ENCODE data around the gene GNG12.

DNA sequence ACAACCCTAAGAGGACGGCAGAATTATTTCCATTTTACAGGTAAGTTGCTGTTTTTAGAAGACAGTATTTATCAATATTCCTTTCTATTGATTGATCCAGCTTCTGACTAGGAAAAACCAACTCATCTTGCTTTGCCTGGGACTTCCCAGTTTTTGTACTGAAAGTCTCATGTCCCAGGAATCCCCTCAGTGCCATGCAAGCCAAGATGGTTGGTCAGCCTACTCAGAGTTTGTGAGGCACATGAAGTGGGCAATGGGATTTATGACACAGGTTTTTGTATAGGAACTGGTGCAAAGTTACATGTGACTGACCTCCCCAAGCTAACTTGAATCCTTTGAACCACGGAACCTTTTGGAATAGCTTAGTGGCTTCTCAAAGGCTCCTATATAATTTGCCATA, 45.5 kb downstream of the GNG12 start:
- TF ChIP-seq CTCF (IDR thresholded peaks at IDR 0.05), result no peak
- TF ChIP-seq POLR2AphosphoS5 (IDR thresholded peaks at IDR 0.05; ENCODE audit: low read depth, low read length), result no peak
- no peak for TF ChIP-seq SIN3A (IDR thresholded peaks at IDR 0.05; ENCODE audit: borderline replicate concordance, insufficient read depth, low read depth, low read length)

All from Panc1 (cell line).